ENCODE results near the gene RFFL. TPM values are rescaled to one million over a fixed set of nuclear protein-coding genes. Genes with fewer than 3 reads are reported as not detected.

RFFL gene
- polyA plus RNA-seq, 4 donors = 17.8 to 25.2 (median 22.9) TPM

GRCh38 chr17:34980353-34980680 is 83.2 kb downstream of the RFFL start, which contains the start of gene LIG3:
Gene LIG3, plus strand, starts transcription at chr17:34980512. Its CDS starts 2,494 bp downstream, at chr17:34983006.
- peak; percentile 70 to 92 (median 82) for DNase-seq (ENCODE audit: low read depth in 4 of 4, low spot score in 2 of 4)

- DNase-seq (ENCODE audit: low read depth in 4 of 4, low spot score in 2 of 4) = no peak
Observed at GRCh38 chr17:34979650-34980352, 83.7 kb downstream of the RFFL start.

- DNase-seq (ENCODE audit: low read depth in 4 of 4, low spot score in 2 of 4) = no peak
Observed at GRCh38 chr17:34979153-34979552, 84.4 kb downstream of the RFFL start.

- DNase-seq (ENCODE audit: low read depth in 4 of 4, low spot score in 2 of 4) = no peak
Observed at GRCh38 chr17:34974794-34975785, 88.4 kb downstream of the RFFL start.

- no peak for DNase-seq (ENCODE audit: low read depth in 4 of 4, low spot score in 2 of 4)
Observed at GRCh38 chr17:34974179-34974578, 89.3 kb downstream of the RFFL start.

- DNase-seq (ENCODE audit: low read depth in 4 of 4, low spot score in 2 of 4) = peak; percentile 92 to 97 (median 95)
Observed at GRCh38 chr17:34961093-34961911, 102.2 kb downstream of the RFFL start, which contains the start of the genes CCT6B and ZNF830. Gene CCT6B, minus strand, starts transcription at chr17:34961460. Its CDS starts 67 bp downstream, at chr17:34961393. Gene ZNF830, plus strand, starts transcription at chr17:34961540. Its CDS starts 27 bp downstream, at chr17:34961567.

- DNase-seq (ENCODE audit: low read depth in 4 of 4, low spot score in 2 of 4) = no peak
Observed at GRCh38 chr17:34958438-34958837, 105.1 kb downstream of the RFFL start.

Other genes with a start within 250 kb of the RFFL start
- gene CCT6B, start 102.2 kb downstream of the RFFL start, polyA plus RNA-seq (ENCODE audit: insufficient read length in 4 of 4) = 1 to 10 TPM; 4.3 to 7.4 (median 5.6) TPM
- 10 to 100 TPM; 23.8 to 29.0 (median 25.9) TPM for gene ZNF830, start 102.2 kb downstream of the RFFL start, polyA plus RNA-seq (ENCODE audit: insufficient read length in 4 of 4)
- gene LIG3, start 83.2 kb downstream of the RFFL start, polyA plus RNA-seq (ENCODE audit: insufficient read length in 4 of 4) = 10 to 100 TPM; 30.1 to 45.9 (median 37.3) TPM
- 10 to 100 TPM in 3 of 4 donors, 1 to 10 TPM in 1; 9.8 to 14.5 (median 12.9) TPM for gene RAD51D, start 56.2 kb upstream of the RFFL start, polyA plus RNA-seq (ENCODE audit: insufficient read length in 4 of 4)
- gene FNDC8, start 57.9 kb upstream of the RFFL start, polyA plus RNA-seq (ENCODE audit: insufficient read length in 4 of 4) = under 1 TPM in 3 of 4 donors, not detected in 1; 0.22 to 0.27 (median 0.27) TPM
- 10 to 100 TPM; 16.7 to 22.8 (median 17.8) TPM for gene NLE1, start 78.6 kb upstream of the RFFL start, polyA plus RNA-seq (ENCODE audit: insufficient read length in 4 of 4)
- gene UNC45B, start 84.1 kb upstream of the RFFL start, polyA plus RNA-seq (ENCODE audit: insufficient read length in 4 of 4) = under 1 TPM; 0.06 to 0.16 (median 0.15) TPM
- not detected for gene SLC35G3, start 130.7 kb upstream of the RFFL start, polyA plus RNA-seq (ENCODE audit: insufficient read length in 4 of 4)
- gene SLFN5, start 179.4 kb upstream of the RFFL start, polyA plus RNA-seq (ENCODE audit: insufficient read length in 4 of 4) = 10 to 100 TPM; 13.1 to 15.4 (median 14.2) TPM

Data from left renal cortex interstitium (tissue), 4 donors.